ENCODE measurements around the gene SSH2. TPM values are rescaled to one million over a fixed set of nuclear protein-coding genes. Genes with fewer than 3 reads are reported as not detected.
A peak's percentile ranks its signal among the peaks of the same experiment; 100 is the strongest.

Gene SSH2
- polyA plus RNA-seq, 1 of the 3 experiments (the other 2 are of a cell fraction): 8.8 TPM

DNA sequence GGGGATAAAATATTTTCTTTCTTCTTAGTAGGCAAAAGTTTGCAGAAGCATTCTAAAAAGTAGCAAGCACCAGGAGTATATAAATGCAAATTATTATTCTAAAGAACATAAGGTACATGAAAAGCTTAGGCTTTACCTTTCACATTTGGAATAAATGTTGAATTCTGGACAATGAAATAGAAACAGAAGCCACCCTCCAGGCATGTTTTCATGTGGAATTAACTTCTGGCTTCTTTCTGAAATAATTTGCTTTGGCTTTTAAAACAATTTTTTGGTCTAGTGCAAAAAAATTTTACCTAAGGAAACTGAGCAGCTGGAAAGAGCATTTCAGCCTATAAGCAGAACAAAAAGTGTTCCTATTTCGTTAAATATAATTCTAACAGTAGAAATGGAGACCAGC, 197.8 kb downstream of the SSH2 start:
- Histone ChIP-seq H3K27me3 (ENCODE audit: insufficient read depth) (no peaks in the 10 kb centered on the region), H3K9ac (no peak overlapping the region), H2AFZ (ENCODE audit: low read depth) (no peak overlapping the region), H3K79me2 (ENCODE audit: insufficient read depth) (peaks cover 14% of the 10 kb centered on the region; the same call in 1 of the 2 replicates), H3K9me2 (no peaks in the 10 kb centered on the region), H3K36me3 (replicated peaks in 1 of 2; ENCODE audit: control insufficient read depth in 1 of 2, insufficient read depth in 2 of 2, low read length in 1 of 2) (peaks cover 1 to 14% of the 10 kb centered on the region in 2 experiments), H4K20me1 (ENCODE audit: insufficient read depth) (no peaks in the 10 kb centered on the region), H3K9me3 (no peaks in the 10 kb centered on the region), H3K4me3 (ENCODE audit: low read depth in 2 of 2, low read length in 1 of 2) (no peak overlapping the region), H3F3A (replicated peaks; ENCODE audit: insufficient read depth) (peaks cover 6% of the 10 kb centered on the region), H3K4me1 (ENCODE audit: control insufficient read depth in 1 of 2, insufficient read depth in 2 of 2, low read depth in 1 of 2, low read length in 1 of 2) (peaks cover 24 to 40% of the 10 kb centered on the region in 2 experiments; a peak in 3 of 4 replicates), H3K27ac (ENCODE audit: low read depth in 2 of 2, low read length in 1 of 2) (peak overlapping the region in 1 of 2 experiments; percentile 97; a peak in 2 of 4 replicates), H3K4me2 (no peak overlapping the region)
- POLR2A ChIA-PET: interaction anchor here (0.6 kb wide), 1 partner anchor 408 kb away, joined by 3 read pairs; no protein-coding TSS in a partner anchor
- CTCF ChIA-PET: interaction anchor here (0.6 to 1.9 kb wide), 7 partner anchors 9 to 367 kb away, joined by 3 to 7 read pairs (median 5); no protein-coding TSS in a partner anchor
- 29% methylated on average over 1 of the region's 1 CpG for WGBS (ENCODE audit: low lambda C conversion rate)
- no peak for DNase-seq
- TF ChIP-seq RAD21 (IDR thresholded peaks at IDR 0.05; ENCODE audit: low read length) (peak; percentile 11; the same call in 1 of the 2 replicates), FOXM1 (IDR thresholded peaks at IDR 0.05; ENCODE audit: low read depth) (no peak), EP300 (IDR thresholded peaks at IDR 0.05; ENCODE audit: borderline replicate concordance in 1 of 2, low read depth in 1 of 2, low read length in 1 of 2) (peak in 1 of 2 experiments; percentile 86; a peak in 2 of 4 replicates), NRF1 (IDR thresholded peaks at IDR 0.05; ENCODE audit: low read depth, low read length) (no peak), CHD2 (IDR thresholded peaks at IDR 0.05; ENCODE audit: low read length, partially characterized antibody) (peak; percentile 46), MXI1 (IDR thresholded peaks at IDR 0.05; ENCODE audit: low read depth, low read length) (peak; percentile 53; the same call in 1 of the 2 replicates), RCOR1 (IDR thresholded peaks at IDR 0.05; ENCODE audit: low read length) (no peak), GATA2 (CRISPR knock-in tag; IDR thresholded peaks at IDR 0.05) (0 out of 2 replicates have a peak, but pooled peaks have one; percentile 15), GABPA (IDR thresholded peaks at IDR 0.05; ENCODE audit: low read depth) (no peak), RFX5 (IDR thresholded peaks at IDR 0.05; ENCODE audit: low read length) (no peak)
- TF ChIP-seq, protein P1, sequence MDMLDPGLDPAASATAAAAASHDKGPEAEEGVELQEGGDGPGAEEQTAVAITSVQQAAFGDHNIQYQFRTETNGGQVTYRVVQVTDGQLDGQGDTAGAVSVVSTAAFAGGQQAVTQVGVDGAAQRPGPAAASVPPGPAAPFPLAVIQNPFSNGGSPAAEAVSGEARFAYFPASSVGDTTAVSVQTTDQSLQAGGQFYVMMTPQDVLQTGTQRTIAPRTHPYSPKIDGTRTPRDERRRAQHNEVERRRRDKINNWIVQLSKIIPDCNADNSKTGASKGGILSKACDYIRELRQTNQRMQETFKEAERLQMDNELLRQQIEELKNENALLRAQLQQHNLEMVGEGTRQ (IDR thresholded peaks at IDR 0.05; ENCODE audit: borderline replicate concordance, low read depth, low read length): no peak
- TF ChIP-seq, protein P2, sequence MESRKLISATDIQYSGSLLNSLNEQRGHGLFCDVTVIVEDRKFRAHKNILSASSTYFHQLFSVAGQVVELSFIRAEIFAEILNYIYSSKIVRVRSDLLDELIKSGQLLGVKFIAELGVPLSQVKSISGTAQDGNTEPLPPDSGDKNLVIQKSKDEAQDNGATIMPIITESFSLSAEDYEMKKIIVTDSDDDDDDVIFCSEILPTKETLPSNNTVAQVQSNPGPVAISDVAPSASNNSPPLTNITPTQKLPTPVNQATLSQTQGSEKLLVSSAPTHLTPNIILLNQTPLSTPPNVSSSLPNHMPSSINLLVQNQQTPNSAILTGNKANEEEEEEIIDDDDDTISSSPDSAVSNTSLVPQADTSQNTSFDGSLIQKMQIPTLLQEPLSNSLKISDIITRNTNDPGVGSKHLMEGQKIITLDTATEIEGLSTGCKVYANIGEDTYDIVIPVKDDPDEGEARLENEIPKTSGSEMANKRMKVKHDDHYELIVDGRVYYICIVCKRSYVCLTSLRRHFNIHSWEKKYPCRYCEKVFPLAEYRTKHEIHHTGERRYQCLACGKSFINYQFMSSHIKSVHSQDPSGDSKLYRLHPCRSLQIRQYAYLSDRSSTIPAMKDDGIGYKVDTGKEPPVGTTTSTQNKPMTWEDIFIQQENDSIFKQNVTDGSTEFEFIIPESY (IDR thresholded peaks at IDR 0.05; ENCODE audit: borderline replicate concordance, low read depth): no peak
- TF ChIP-seq, protein P3, sequence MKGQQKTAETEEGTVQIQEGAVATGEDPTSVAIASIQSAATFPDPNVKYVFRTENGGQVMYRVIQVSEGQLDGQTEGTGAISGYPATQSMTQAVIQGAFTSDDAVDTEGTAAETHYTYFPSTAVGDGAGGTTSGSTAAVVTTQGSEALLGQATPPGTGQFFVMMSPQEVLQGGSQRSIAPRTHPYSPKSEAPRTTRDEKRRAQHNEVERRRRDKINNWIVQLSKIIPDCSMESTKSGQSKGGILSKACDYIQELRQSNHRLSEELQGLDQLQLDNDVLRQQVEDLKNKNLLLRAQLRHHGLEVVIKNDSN (IDR thresholded peaks at IDR 0.05; ENCODE audit: borderline replicate concordance, low read depth): no peak

Measured in SK-N-SH (cell line).